MM.1S (cell line): ENCODE data around the gene FBXW10B.
"Not testable (repeated sequence)": the region's sequence is repeated elsewhere in the genome, so short reads cannot be mapped to it uniquely, and the experiment has no call there.

ENCODE experiments used
- DNase-seq: peaks from one replicate; pipeline ENCODE4 v3.0.0-alpha.2; 2015
- H2AFZ ChIP-seq: fragments of 300-600 bp; sonication (generic); 2 replicates; pipeline ENCODE4 v1.6.0; 2016; ENCODE audit warnings: antibody characterized with exemption, low read length
- H3F3A ChIP-seq: fragments of 300-600 bp; sonication (generic); 2 replicates; pipeline ENCODE4 v1.6.1; 2016; ENCODE audit warnings: mild to moderate bottlenecking, antibody characterized with exemption, low read length, moderate library complexity, mixed read lengths; ENCODE audit not compliant: insufficient read depth
- H3K27ac ChIP-seq: fragments of 300-600 bp; sonication (generic); 2 replicates; pipeline ENCODE4 v1.5.1; 2016; ENCODE audit warnings: mild to moderate bottlenecking, low read length
- H3K27me3 ChIP-seq: fragments of 300-600 bp; sonication (generic); replicated peaks from 2 replicates; pipeline ENCODE4 v1.6.0; 2016; ENCODE audit warnings: low read length; ENCODE audit not compliant: insufficient read depth
- H3K36me3 ChIP-seq: fragments of 300-600 bp; sonication (generic); replicated peaks from 2 replicates; pipeline ENCODE4 v1.6.1; 2016; ENCODE audit warnings: mild to moderate bottlenecking, low read length, mixed read lengths; ENCODE audit not compliant: insufficient read depth
- H3K4me1 ChIP-seq: fragments of 300-600 bp; sonication (generic); 2 replicates; pipeline ENCODE4 v1.6.1; 2016; ENCODE audit warnings: low read length, mixed read lengths
- H3K4me2 ChIP-seq: fragments of 300-600 bp; sonication (generic); 2 replicates; pipeline ENCODE4 v1.6.0; 2016; ENCODE audit warnings: low read depth, low read length
- H3K4me3 ChIP-seq: fragments of 300-600 bp; sonication (generic); 2 replicates; pipeline ENCODE4 v1.5.1; 2016; ENCODE audit warnings: low read length, mixed read lengths
- H3K79me2 ChIP-seq: fragments of 300-600 bp; sonication (generic); 2 replicates; pipeline ENCODE4 v1.6.1; 2016; ENCODE audit warnings: mixed run types, low read length, mixed read lengths
- H3K9ac ChIP-seq: fragments of 300-600 bp; sonication (generic); 2 replicates; pipeline ENCODE4 v1.6.1; 2016; ENCODE audit warnings: low read length, mixed read lengths
- H3K9me2 ChIP-seq: fragments of 300-600 bp; sonication (generic); replicated peaks from 2 replicates; pipeline ENCODE4 v1.6.1; 2016; ENCODE audit warnings: mild to moderate bottlenecking, low read length, mixed read lengths; ENCODE audit not compliant: insufficient read depth
- H3K9me3 ChIP-seq: fragments of 300-600 bp; sonication (generic); replicated peaks from 2 replicates; pipeline ENCODE4 v1.6.1; 2016; ENCODE audit warnings: mild to moderate bottlenecking, low read length, mixed read lengths; ENCODE audit not compliant: insufficient read depth
- H4K20me1 ChIP-seq: fragments of 300-600 bp; sonication (generic); 2 replicates; pipeline ENCODE4 v1.6.1; 2016; ENCODE audit warnings: mild to moderate bottlenecking, low read length, moderate library complexity, mixed read lengths; ENCODE audit not compliant: insufficient read depth

FBXW10B gene

GRCh38 chr17:15592960-15593359, 26.5 kb downstream of the FBXW10B start:
- not testable (repeated sequence) for H3F3A ChIP-seq, H3K4me3 ChIP-seq, H3K79me2 ChIP-seq, H3K27me3 ChIP-seq, H3K4me1 ChIP-seq, H2AFZ ChIP-seq, H3K36me3 ChIP-seq, H3K9me3 ChIP-seq, H3K4me2 ChIP-seq, H4K20me1 ChIP-seq, H3K9me2 ChIP-seq, DNase-seq, H3K9ac ChIP-seq, H3K27ac ChIP-seq

GRCh38 chr17:15591986-15592385, 27.5 kb downstream of the FBXW10B start:
- H3K9ac ChIP-seq, H3F3A ChIP-seq, H3K4me1 ChIP-seq, DNase-seq, H3K36me3 ChIP-seq, H2AFZ ChIP-seq, H3K27me3 ChIP-seq, H4K20me1 ChIP-seq, H3K79me2 ChIP-seq, H3K9me2 ChIP-seq, H3K9me3 ChIP-seq, H3K4me3 ChIP-seq, H3K27ac ChIP-seq, H3K4me2 ChIP-seq: not testable (repeated sequence)

GRCh38 chr17:15590844-15591243, 28.7 kb downstream of the FBXW10B start:
- not testable (repeated sequence) for H3K4me2 ChIP-seq, H3F3A ChIP-seq, H3K36me3 ChIP-seq, H2AFZ ChIP-seq, H3K4me3 ChIP-seq, H3K9ac ChIP-seq, H3K9me3 ChIP-seq, H4K20me1 ChIP-seq, H3K9me2 ChIP-seq, H3K27ac ChIP-seq, DNase-seq, H3K79me2 ChIP-seq, H3K4me1 ChIP-seq, H3K27me3 ChIP-seq

GRCh38 chr17:15589544-15590536, 29.7 kb downstream of the FBXW10B start:
- H3K4me2 ChIP-seq, DNase-seq: not testable (repeated sequence)

GRCh38 chr17:15588017-15588416, 31.5 kb downstream of the FBXW10B start:
- H3K9ac ChIP-seq, DNase-seq, H3K9me2 ChIP-seq, H3K36me3 ChIP-seq, H3K79me2 ChIP-seq, H3K27ac ChIP-seq, H3F3A ChIP-seq, H4K20me1 ChIP-seq, H3K27me3 ChIP-seq, H3K4me3 ChIP-seq, H3K9me3 ChIP-seq, H2AFZ ChIP-seq, H3K4me1 ChIP-seq, H3K4me2 ChIP-seq: not testable (repeated sequence)

More at GRCh38 chr17:15589544-15590536, 29.7 kb downstream of the FBXW10B start:
- not testable (repeated sequence) for H3K79me2 ChIP-seq, H3K36me3 ChIP-seq, H3K27me3 ChIP-seq, H3K9ac ChIP-seq, H3F3A ChIP-seq, H3K9me2 ChIP-seq, H2AFZ ChIP-seq, H3K4me3 ChIP-seq, H3K9me3 ChIP-seq, H3K4me1 ChIP-seq, H4K20me1 ChIP-seq, H3K27ac ChIP-seq

GRCh38 chr17:15583313-15583712, 36.2 kb downstream of the FBXW10B start:
- H3K4me3 ChIP-seq, H3F3A ChIP-seq, H3K9ac ChIP-seq, H3K9me3 ChIP-seq, H3K4me1 ChIP-seq, H3K36me3 ChIP-seq, H2AFZ ChIP-seq, H3K27me3 ChIP-seq, H3K4me2 ChIP-seq, H4K20me1 ChIP-seq, H3K9me2 ChIP-seq, H3K27ac ChIP-seq, H3K79me2 ChIP-seq, DNase-seq: not testable (repeated sequence)

- H3K79me2 ChIP-seq, H3K27ac ChIP-seq, H2AFZ ChIP-seq, H4K20me1 ChIP-seq, H3K27me3 ChIP-seq, H3F3A ChIP-seq, H3K9ac ChIP-seq, H3K4me2 ChIP-seq, H3K9me3 ChIP-seq, H3K36me3 ChIP-seq, H3K9me2 ChIP-seq, H3K4me1 ChIP-seq, H3K4me3 ChIP-seq, DNase-seq: not testable (repeated sequence)
These were observed 38.0 kb downstream of the FBXW10B start for GRCh38 chr17:15581462-15581861.

GRCh38 chr17:15576848-15577247, 42.7 kb downstream of the FBXW10B start:
- H3F3A ChIP-seq, DNase-seq, H3K4me2 ChIP-seq, H2AFZ ChIP-seq, H3K9ac ChIP-seq, H3K27me3 ChIP-seq, H3K4me1 ChIP-seq, H3K27ac ChIP-seq, H3K36me3 ChIP-seq, H3K9me2 ChIP-seq, H3K9me3 ChIP-seq, H4K20me1 ChIP-seq, H3K79me2 ChIP-seq, H3K4me3 ChIP-seq: not testable (repeated sequence)
